ENCODE measurements around the gene ICAM3.

DNA sequence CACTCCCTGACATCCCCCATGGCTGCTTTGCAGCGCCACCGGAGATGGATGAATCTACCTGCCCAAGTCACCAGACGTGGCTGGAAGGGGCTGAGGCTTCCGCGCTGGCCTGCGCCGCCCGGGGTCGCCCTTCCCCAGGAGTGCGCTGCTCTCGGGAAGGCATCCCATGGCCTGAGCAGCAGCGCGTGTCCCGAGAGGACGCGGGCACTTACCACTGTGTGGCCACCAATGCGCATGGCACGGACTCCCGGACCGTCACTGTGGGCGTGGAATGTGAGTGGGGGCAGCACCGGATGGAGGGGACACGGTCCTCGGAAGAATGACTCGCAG lies 45.1 kb downstream of the ICAM3 start:
- TF ChIP-seq SIN3A (IDR thresholded peaks at IDR 0.05; ENCODE audit: borderline replicate concordance, insufficient read depth, low read length) (no peak), POLR2AphosphoS5 (IDR thresholded peaks at IDR 0.05; ENCODE audit: low read depth, low read length) (no peak), REST (IDR thresholded peaks at IDR 0.05; ENCODE audit: insufficient read depth in 1 of 2, low read depth in 2 of 2, low read length in 2 of 2) (no peak), TAF1 (IDR thresholded peaks at IDR 0.05; ENCODE audit: borderline replicate concordance, insufficient read depth, low read length) (no peak), FOXP2 (optimal IDR thresholded peaks at IDR 0.05; ENCODE audit: borderline replicate concordance, extremely low read depth, extremely low read length, insufficient read depth) (no peak)

Measured in PFSK-1 (cell line).